Activated naive CD8-positive, alpha-beta T cell (primary cell): ENCODE data around the gene KRTAP10-6.
"Not testable (repeated sequence)": the region's sequence is repeated elsewhere in the genome, so short reads cannot be mapped to it uniquely, and the experiment has no call there.

Experiments
- H3K27ac Mint-ChIP-seq: one replicate; pipeline ENCODE4 v1.8.0; 2021; ENCODE audit warnings: mixed read lengths
- H3K27me3 Mint-ChIP-seq: one replicate; pipeline ENCODE4 v1.8.0; 2021; ENCODE audit warnings: mixed read lengths
- H3K36me3 Mint-ChIP-seq: one replicate; pipeline ENCODE4 v1.8.0; 2021; ENCODE audit warnings: mixed read lengths
- H3K4me1 Mint-ChIP-seq: one replicate; pipeline ENCODE4 v1.8.0; 2021; ENCODE audit warnings: low read depth, mixed read lengths
- H3K4me3 Mint-ChIP-seq: one replicate; pipeline ENCODE4 v1.8.0; 2021; ENCODE audit warnings: mild to moderate bottlenecking, mixed read lengths
- H3K9me3 Mint-ChIP-seq: one replicate; pipeline ENCODE4 v1.8.0; 2021; ENCODE audit warnings: low read depth, mixed read lengths

The KRTAP10-6 gene

DNA sequence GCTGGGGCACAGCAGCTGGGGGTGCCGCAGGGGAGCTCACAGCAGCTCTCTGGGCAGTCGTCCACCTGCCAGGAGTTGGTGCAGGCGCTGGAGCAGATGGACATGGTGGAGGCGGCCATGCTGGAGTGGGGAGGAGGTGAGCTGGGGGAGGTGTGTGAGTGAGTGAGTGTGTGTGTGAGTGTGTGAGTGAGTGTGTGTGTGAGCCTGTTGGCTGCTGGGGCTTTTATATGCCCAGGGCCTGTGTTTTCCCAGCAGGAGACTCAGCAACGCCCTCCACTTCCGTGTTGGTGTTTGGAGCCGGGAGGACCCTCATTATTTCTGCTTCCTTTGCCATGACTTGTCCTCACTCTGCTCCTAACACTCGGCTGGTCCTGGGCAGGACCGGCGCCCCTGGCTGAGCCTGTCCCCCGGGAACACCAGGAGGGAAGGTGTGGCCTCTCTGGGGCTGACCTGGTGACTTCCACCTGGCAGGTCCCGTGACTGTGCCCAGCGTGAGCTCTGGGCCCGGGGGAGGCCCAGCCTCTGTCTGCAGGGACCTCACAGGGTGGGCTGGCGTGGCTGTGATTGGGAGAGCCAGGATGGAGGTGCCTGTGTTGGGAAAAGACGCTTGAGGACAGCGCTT, 40.9 kb downstream of the KRTAP10-6 start, which contains the start of gene KRTAP10-2:
Gene KRTAP10-2 (minus strand): TSS at position 166 of the 622 bp plus-strand sequence. CDS start 47 bp downstream, at position 119.
- Mint-ChIP-seq H3K27ac (no peak within 1 kb of the TSS), H3K4me1 (peaks cover 33% of the 10 kb centered on the region), H3K27me3 (no peaks in the 10 kb centered on the region), H3K9me3 (peaks cover 19% of the 10 kb centered on the region), H3K36me3 (peaks cover 15% of the 10 kb centered on the region), H3K4me3 (no peak within 1 kb of the TSS)

DNA sequence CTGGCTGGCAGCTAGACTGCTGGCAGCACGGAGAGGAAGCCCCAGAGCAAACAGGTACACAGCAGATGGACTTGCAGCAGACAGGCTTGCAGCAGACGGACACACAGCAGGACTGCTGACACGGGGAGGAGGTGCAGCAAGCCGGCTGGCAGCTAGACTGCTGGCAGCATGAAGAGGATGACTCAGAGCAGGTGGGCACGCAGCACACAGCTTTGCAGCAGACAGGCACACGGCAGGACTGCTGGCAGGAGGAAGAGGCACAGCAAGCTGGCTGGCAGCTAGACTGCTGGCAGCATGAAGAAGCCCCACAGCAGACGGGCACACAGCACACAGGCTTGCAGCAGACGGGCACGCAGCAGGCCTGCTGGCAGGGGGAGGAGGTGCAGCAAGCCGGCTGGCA, 41.5 kb downstream of the KRTAP10-6 start:
- H3K27me3 Mint-ChIP-seq: no peaks in the 10 kb centered on the region
- peaks cover 33% of the 10 kb centered on the region for H3K4me1 Mint-ChIP-seq
- H3K36me3 Mint-ChIP-seq: peaks cover 15% of the 10 kb centered on the region
- no peak overlapping the region for H3K4me3 Mint-ChIP-seq
- no peak overlapping the region for H3K27ac Mint-ChIP-seq
- H3K9me3 Mint-ChIP-seq: peaks cover 19% of the 10 kb centered on the region

GRCh38 chr21:44550285-44550684, 42.0 kb downstream of the KRTAP10-6 start:
- peaks cover 33% of the 10 kb centered on the region for H3K4me1 Mint-ChIP-seq
- H3K36me3 Mint-ChIP-seq: peaks cover 20% of the 10 kb centered on the region
- peaks cover 24% of the 10 kb centered on the region for H3K9me3 Mint-ChIP-seq
- H3K27ac Mint-ChIP-seq, H3K27me3 Mint-ChIP-seq, H3K4me3 Mint-ChIP-seq: not testable (repeated sequence)

DNA sequence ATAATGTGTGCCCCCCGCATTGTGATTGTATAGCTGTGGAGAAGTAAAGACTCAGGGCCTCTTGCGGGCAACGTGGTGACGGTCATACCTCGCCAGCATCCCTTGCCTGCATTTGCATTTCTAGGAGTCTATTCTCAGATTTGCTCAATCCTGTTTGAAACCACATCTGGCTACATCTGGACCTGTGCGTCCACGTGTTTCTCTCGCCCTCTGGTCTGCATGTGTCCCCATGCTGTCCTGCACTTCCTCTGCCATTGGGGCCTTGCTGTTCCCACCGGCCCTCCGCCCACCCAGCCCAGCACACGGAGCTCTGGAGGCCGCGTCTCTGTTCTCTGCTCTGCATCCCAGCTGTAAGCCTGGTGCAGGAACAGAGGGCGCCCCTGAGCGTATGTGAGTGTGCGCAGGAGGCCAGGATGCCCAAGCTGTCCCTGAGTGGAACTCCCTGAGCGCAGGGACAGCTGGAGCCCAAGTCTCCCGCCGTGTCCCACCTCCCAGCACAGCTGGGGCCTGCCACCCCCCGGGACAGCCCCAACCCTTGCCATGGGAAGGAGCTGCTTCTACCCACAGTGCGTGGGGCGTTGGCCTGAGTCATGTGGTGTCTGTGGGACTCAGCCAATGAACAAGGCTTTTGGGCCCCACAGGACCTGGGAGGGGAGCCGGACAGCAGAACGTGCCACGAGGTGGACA, 42.6 kb downstream of the KRTAP10-6 start:
- Mint-ChIP-seq H3K27ac (no peak overlapping the region), H3K27me3 (no peaks in the 10 kb centered on the region), H3K4me1 (peaks cover 33% of the 10 kb centered on the region), H3K4me3 (no peak overlapping the region), H3K9me3 (peaks cover 24% of the 10 kb centered on the region), H3K36me3 (peaks cover 20% of the 10 kb centered on the region)

- peaks cover 24% of the 10 kb centered on the region for H3K9me3 Mint-ChIP-seq
- H3K4me3 Mint-ChIP-seq: peak overlapping the region; percentile 80
- H3K36me3 Mint-ChIP-seq: peaks cover 20% of the 10 kb centered on the region
- no peaks in the 10 kb centered on the region for H3K27me3 Mint-ChIP-seq
- H3K4me1 Mint-ChIP-seq: peaks cover 33% of the 10 kb centered on the region
- H3K27ac Mint-ChIP-seq: no peak overlapping the region
Measured at GRCh38 chr21:44548922-44549321, 43.4 kb downstream of the KRTAP10-6 start.

DNA sequence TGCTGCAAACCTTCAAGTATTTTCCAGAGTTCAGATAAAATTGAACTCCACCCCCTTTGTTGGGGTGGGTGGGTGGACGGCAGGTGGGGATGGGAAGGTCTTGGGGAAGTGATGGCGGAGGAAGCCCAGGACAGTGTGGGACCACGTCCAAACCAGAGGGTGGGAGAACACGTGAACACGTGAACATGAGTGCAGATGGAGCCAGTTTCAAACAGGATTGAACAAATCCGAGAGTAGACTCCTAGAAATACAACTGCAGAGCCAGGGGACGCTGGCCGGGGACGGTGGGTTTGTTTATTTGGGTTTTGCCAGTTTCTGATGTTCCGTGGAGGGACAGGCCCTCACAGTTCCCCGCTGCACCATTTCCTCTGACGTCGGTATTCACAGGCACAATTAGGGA, 43.9 kb downstream of the KRTAP10-6 start:
- Mint-ChIP-seq H3K36me3 (peaks cover 18% of the 10 kb centered on the region), H3K4me1 (peaks cover 33% of the 10 kb centered on the region), H3K27me3 (no peaks in the 10 kb centered on the region), H3K27ac (peak overlapping the region; percentile 97), H3K9me3 (peaks cover 22% of the 10 kb centered on the region), H3K4me3 (peak overlapping the region; percentile 80)

DNA sequence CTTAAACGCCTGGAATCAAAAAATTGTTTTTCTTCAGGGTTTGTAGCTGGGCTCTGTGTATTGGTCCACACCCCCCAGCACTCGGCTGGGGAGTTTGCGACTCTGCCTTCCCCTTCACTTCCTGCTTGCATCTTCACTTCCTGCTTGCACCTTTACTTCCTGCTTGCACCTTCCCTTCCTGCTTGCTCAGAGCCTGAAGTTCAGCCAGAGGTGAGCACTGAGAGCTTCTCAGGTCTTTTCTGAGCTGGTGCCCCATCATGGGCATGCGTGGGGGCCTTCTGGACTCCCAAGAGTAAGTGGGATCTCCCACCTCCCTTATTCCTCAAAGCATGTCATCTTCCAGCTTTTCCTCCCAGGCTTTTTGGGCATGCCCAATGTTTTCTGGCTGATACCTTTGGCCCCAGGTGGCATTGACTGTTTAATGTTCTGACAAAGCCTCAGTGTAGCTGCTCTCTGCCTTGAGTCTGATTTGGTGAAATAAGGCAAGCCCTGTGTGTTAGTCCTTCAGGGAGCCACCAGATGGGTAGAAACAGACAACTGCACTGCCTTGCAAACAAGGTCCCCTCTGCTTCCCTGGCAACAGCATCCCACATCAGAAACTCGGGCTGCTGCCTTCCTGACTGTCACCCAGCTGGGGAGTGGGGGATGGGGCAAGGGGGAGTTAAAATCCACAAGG, 44.5 kb downstream of the KRTAP10-6 start:
- Mint-ChIP-seq H3K27me3 (no peaks in the 10 kb centered on the region), H3K4me1 (peaks cover 33% of the 10 kb centered on the region), H3K9me3 (peaks cover 16% of the 10 kb centered on the region), H3K4me3 (peak overlapping the region; percentile 80), H3K36me3 (peaks cover 15% of the 10 kb centered on the region), H3K27ac (peak overlapping the region; percentile 97)

- Mint-ChIP-seq H3K4me3 (no peak overlapping the region), H3K36me3 (peaks cover 11% of the 10 kb centered on the region), H3K27ac (no peak overlapping the region), H3K9me3 (peaks cover 16% of the 10 kb centered on the region), H3K27me3 (no peaks in the 10 kb centered on the region), H3K4me1 (peaks cover 29% of the 10 kb centered on the region)
Measured at GRCh38 chr21:44544566-44544965, 47.7 kb downstream of the KRTAP10-6 start.

- H3K9me3 Mint-ChIP-seq: peaks cover 16% of the 10 kb centered on the region
- H3K27me3 Mint-ChIP-seq: no peaks in the 10 kb centered on the region
- H3K36me3 Mint-ChIP-seq: peaks cover 11% of the 10 kb centered on the region
- no peak overlapping the region for H3K4me3 Mint-ChIP-seq
- peaks cover 11% of the 10 kb centered on the region for H3K4me1 Mint-ChIP-seq
- H3K27ac Mint-ChIP-seq: no peak overlapping the region
Measured at GRCh38 chr21:44542716-44543115, 49.6 kb downstream of the KRTAP10-6 start.
